Ishikawa (cell line): ENCODE data around the gene KMT5B.

Experiments used
- CEBPB ChIP-seq: IDR thresholded peaks from 2 replicates; pipeline ENCODE4 v1.6.1; 2012
- CREB1 ChIP-seq: IDR thresholded peaks from 2 replicates; pipeline ENCODE4 v1.6.1; 2012; ENCODE audit warnings: low read depth
- EGR1 ChIP-seq: IDR thresholded peaks from 2 replicates; pipeline ENCODE4 v1.6.1; 2012
- EP300 ChIP-seq: IDR thresholded peaks from 2 replicates; pipeline ENCODE4 v1.6.1; 2012; ENCODE audit warnings: borderline replicate concordance
- MAX ChIP-seq: IDR thresholded peaks from 2 replicates; pipeline ENCODE4 v1.6.1; 2012
- RAD21 ChIP-seq: IDR thresholded peaks from 2 replicates; pipeline ENCODE4 v1.6.1; 2012; ENCODE audit warnings: low read depth
- REST ChIP-seq: IDR thresholded peaks from 2 replicates; pipeline ENCODE4 v1.6.1; 2012; ENCODE audit warnings: low read depth, mild to moderate bottlenecking
- ZBTB7A ChIP-seq: IDR thresholded peaks from 2 replicates; pipeline ENCODE4 v1.6.1; 2012; ENCODE audit warnings: low read depth

DNA sequence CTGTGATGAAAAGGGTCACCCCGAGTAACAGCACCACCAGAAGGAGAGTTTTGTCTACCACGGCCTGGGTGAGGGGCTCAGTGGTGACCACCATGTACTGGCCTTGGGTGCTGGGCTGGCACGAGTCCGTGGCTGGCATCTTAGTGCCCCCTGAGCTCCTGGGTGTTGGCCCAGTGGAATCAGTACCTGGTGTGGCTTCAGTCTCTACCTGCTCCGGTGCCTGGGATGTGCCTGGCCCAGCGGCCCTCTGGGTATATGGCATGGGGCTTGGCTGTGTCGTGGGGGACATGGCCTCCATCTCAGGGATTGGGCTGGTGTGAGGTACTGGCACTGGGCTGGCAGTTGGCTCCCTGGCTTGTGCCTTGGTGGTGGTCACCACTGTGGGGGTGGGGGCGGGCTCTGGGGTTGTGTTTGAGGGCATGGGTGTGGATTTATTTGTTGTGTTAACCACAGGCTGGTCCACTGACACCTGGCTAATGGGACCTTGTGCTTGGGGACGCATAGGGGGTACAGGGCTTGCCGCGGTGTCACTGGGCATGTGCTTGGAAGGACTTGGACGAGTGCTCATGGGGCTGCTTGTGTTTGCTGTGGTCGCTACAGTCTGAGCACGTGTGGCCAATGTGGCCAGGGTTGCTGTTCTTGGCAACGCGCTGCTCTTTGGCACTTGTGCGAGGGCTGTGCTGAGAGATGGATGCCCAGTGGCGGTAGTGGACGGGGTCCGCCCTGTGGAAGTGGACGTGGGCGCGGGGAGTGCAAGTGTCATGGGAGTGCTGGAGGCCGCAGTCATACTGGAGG, 48.9 kb upstream of the KMT5B start:
- TF ChIP-seq MAX (no peak), REST (no peak), EGR1 (no peak), EP300 (no peak), CREB1 (no peak), ZBTB7A (no peak), RAD21 (no peak), CEBPB (no peak)
